ENCODE data around the gene AHI1.

AHI1 gene

DNA sequence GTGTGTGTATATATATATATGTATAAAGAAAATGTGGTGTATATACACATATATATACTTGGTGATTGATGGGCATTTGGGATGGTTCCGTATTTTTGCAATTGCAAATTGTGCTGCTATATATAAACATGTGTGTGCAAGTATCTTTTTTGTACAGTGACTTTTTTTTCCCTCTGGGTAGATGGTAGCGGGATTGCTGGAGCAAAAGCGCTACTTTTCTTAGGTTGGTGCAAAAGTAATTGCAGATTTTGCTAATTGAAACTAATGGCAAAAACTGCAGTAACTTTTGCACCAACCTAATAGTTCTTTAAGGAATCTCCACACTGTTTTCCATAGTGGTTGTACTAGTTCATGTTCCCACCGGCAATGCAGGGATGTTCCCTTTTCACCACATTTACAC, 135.4 kb downstream of the AHI1 start:
- POLR2A ChIA-PET: no interaction called here

DNA sequence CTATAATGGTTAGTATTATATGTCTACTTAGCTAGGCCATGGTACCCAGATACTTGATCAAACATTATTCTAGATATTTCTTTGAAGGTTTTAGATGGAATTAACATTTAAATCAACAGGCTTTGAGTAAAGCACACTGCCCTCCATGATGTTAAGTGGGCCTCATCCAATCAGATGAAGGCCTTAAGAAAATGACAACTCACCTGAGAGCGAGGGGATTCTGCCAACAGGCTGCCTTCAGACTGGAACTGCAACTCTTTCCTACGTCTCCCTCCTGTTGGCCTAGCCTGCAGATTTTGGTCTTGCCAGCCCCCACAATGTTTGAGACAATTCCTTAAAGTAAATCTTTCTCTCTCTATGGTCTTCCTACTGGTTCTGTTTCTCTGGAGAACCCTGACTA, 137.3 kb downstream of the AHI1 start:
- no peak for DNase-seq (ENCODE audit: extremely low spot score)
- TF ChIP-seq, protein P1, sequence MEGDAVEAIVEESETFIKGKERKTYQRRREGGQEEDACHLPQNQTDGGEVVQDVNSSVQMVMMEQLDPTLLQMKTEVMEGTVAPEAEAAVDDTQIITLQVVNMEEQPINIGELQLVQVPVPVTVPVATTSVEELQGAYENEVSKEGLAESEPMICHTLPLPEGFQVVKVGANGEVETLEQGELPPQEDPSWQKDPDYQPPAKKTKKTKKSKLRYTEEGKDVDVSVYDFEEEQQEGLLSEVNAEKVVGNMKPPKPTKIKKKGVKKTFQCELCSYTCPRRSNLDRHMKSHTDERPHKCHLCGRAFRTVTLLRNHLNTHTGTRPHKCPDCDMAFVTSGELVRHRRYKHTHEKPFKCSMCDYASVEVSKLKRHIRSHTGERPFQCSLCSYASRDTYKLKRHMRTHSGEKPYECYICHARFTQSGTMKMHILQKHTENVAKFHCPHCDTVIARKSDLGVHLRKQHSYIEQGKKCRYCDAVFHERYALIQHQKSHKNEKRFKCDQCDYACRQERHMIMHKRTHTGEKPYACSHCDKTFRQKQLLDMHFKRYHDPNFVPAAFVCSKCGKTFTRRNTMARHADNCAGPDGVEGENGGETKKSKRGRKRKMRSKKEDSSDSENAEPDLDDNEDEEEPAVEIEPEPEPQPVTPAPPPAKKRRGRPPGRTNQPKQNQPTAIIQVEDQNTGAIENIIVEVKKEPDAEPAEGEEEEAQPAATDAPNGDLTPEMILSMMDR (IDR thresholded peaks at IDR 0.05; ENCODE audit: control extremely low read depth, extremely low read depth, low read depth, missing control alignments): no peak
- POLR2A ChIA-PET: no interaction called here
- CTCF ChIA-PET: no interaction called here

More for the DNA sequence above, 135.4 kb downstream of the AHI1 start:
- CTCF ChIA-PET: no interaction called here
- TF ChIP-seq, protein P1 (IDR thresholded peaks at IDR 0.05; ENCODE audit: control extremely low read depth, extremely low read depth, low read depth, missing control alignments): no peak
- no peak for DNase-seq (ENCODE audit: extremely low spot score)

DNA sequence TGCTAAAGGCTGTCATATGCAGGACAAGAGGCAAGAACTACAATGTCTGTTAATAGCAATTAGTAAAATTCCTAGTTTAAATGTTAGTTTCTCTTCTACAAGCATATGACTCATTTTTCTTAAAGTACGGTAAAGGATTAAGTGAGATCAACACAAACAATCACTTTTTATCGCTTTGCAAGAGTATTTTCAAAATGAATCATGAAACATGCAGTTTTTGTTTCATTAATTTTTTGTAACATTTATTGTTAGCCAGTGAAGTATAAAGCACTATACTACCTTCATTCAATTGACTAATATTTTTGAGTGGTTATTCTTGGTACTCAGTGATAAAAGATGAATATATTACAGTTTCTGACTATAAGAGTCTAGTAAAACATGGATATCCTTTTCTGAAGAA, 138.6 kb downstream of the AHI1 start:
- ChIA-PET POLR2A (no interaction called here), CTCF (no interaction called here)
- no peak for DNase-seq (ENCODE audit: extremely low spot score)
- TF ChIP-seq, protein P1 (IDR thresholded peaks at IDR 0.05; ENCODE audit: control extremely low read depth, extremely low read depth, low read depth, missing control alignments): no peak

DNA sequence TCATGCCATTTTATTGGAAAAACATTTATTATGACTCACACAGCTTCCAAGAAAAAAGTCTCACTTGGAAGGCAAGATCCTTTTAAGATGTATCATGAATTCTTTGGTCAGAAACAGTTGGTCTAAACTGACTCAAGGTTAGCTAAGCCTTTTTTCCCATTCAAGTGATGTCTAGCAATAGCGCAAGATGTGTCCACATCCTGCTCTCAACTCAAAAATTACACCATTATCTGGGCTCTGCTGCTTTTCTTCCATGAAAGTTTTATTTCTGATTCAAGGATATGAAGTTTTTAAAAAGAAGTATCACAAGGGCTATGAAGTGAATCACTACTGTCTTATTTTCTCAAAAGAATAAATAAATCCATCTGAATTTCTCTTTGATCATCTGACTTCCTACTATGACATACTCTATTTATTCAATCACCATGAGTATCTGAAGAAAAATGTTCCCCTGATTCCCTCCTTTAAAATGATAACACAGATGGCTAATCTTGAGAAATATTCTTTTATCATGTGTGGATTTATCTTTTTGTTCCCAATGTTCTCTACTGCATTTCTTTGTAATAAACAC, 139.2 kb downstream of the AHI1 start:
- TF ChIP-seq, protein P1 (IDR thresholded peaks at IDR 0.05; ENCODE audit: control extremely low read depth, extremely low read depth, low read depth, missing control alignments): no peak
- POLR2A ChIA-PET: no interaction called here
- CTCF ChIA-PET: no interaction called here
- DNase-seq (ENCODE audit: extremely low spot score): no peak

DNA sequence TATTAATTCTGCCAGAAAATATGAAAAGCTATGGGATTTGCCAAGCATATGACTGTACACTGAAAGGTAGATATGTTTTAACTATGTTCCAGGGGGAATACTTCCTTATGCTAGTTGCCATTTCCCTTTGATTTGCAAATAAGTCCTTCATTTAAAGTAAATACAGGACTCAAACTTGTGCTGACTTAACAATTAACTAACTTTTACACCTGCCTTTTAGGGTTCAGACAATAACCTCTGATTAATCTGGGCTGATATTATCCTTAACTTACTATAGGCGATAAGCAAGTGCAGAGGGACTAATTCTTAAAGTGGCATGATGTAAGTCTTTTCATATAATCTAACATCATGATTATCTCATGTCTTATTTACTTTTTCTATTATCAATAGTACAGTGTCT, 143.1 kb downstream of the AHI1 start:
- ChIA-PET POLR2A (no interaction called here), CTCF (interaction anchor here (1.0 to 1.5 kb wide), 5 partner anchors 9 to 91 kb away, joined by 3 read pairs; no protein-coding TSS in a partner anchor)
- TF ChIP-seq, protein P1 (IDR thresholded peaks at IDR 0.05; ENCODE audit: control extremely low read depth, extremely low read depth, low read depth, missing control alignments): no peak
- DNase-seq (ENCODE audit: extremely low spot score): no peak

DNA sequence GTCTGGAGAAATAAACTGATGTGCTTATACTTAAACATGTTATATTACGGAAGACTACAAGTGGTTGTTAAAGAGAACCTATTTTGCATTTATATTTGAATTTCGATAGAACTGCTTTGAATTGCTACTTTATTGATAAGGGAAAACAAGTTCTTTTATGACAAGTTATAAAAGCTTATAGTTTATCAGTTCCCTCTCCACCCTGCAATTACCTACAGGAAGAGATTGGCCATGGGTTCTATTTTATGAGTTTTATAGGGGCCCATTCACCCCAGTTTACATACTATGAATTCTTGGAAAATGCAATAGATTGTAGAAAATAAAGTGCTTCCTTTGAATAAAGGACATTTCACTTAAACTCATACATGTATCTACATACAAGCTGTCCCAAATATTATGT, 144.4 kb downstream of the AHI1 start:
- ChIA-PET POLR2A (no interaction called here), CTCF (interaction anchor here (0.8 to 1.3 kb wide), 4 partner anchors 8 to 90 kb away, joined by 3 read pairs; no protein-coding TSS in a partner anchor)
- no peak for DNase-seq (ENCODE audit: extremely low spot score)
- TF ChIP-seq, protein P1 (IDR thresholded peaks at IDR 0.05; ENCODE audit: control extremely low read depth, extremely low read depth, low read depth, missing control alignments): no peak
